ENCODE results near the gene CNN2. TPM values are rescaled to one million over a fixed set of nuclear protein-coding genes. Genes with fewer than 3 reads are reported as not detected.

The CNN2 gene
- total and polyA plus RNA-seq, 2 of the 4 experiments (the other 2 are of a cell fraction) = 272 to 395 TPM

GRCh38 chr19:1067341-1067957, 41.0 kb downstream of the CNN2 start:
- Histone ChIP-seq H3K56ac (ENCODE audit: extremely low read depth, insufficient read depth, low read length) (no peak overlapping the region), H2BK120ac (ENCODE audit: low read depth, low read length) (no peak overlapping the region), H3K27me3 (ENCODE audit: control insufficient read depth, insufficient read depth, low read length) (peaks cover 45% of the 10 kb centered on the region), H3K9ac (ENCODE audit: low read depth, low read length) (no peak overlapping the region), H3K4me2 (ENCODE audit: low read depth, low read length) (peak overlapping the region; percentile 49; the same call in 1 of the 2 replicates), H3K27ac (ENCODE audit: insufficient read depth, low read length) (no peak overlapping the region), H3K9me1 (ENCODE audit: insufficient read depth, low read length) (no peaks in the 10 kb centered on the region), H3K4me1 (ENCODE audit: control insufficient read depth, insufficient read depth, low read length) (peaks cover 3% of the 10 kb centered on the region; the same call in 1 of the 2 replicates), H2BK15ac (ENCODE audit: low read depth, low read length) (no peak overlapping the region), H4K91ac (ENCODE audit: insufficient read depth, low read depth, low read length) (no peak overlapping the region), H3K14ac (replicated peaks; ENCODE audit: low read depth, low read length) (no peak overlapping the region), H2BK20ac (ENCODE audit: low read depth, low read length) (no peak overlapping the region), H2AK5ac (ENCODE audit: low read depth, low read length) (no peak overlapping the region), H4K20me1 (ENCODE audit: insufficient read depth, low read length) (peaks cover 6% of the 10 kb centered on the region; the same call in 1 of the 2 replicates), H4K8ac (ENCODE audit: low read depth in 2 of 2, low read length in 2 of 2) (no peak overlapping the region), H3K18ac (ENCODE audit: low read depth, low read length) (no peak overlapping the region), H3K36me3 (ENCODE audit: control insufficient read depth, insufficient read depth, low read length) (no peaks in the 10 kb centered on the region), H3K4ac (ENCODE audit: low read depth, low read length) (no peak overlapping the region), H2BK5ac (ENCODE audit: low read depth, low read length, poor library complexity, severe bottlenecking) (no peak overlapping the region), H3K9me3 (ENCODE audit: control insufficient read depth, insufficient read depth, low read length) (no peaks in the 10 kb centered on the region; the same call in 1 of the 2 replicates), H3K23ac (ENCODE audit: low read depth, low read length) (no peak overlapping the region), H4K5ac (ENCODE audit: low read depth, low read length) (no peak overlapping the region), H2AFZ (replicated peaks; ENCODE audit: low read length, poor library complexity) (peak overlapping the region; percentile 66), H3K79me1 (ENCODE audit: low read depth in 1 of 2, low read length in 2 of 2) (no peaks in the 10 kb centered on the region), H2AK9ac (replicated peaks; ENCODE audit: low read depth, low read length, poor library complexity) (no peak overlapping the region), H3K4me3 (ENCODE audit: insufficient read depth, low read depth, low read length) (peak overlapping the region; percentile 38)
- 9% methylated on average over 17 of the region's 38 CpGs; no CpG with 5 or more reads in 1 of the 2 experiments for WGBS, 2 experiments (ENCODE audit: extremely low coverage in 2 of 2, insufficient read length in 1 of 2)
- no peak for ATAC-seq (ENCODE audit: low read depth)
- DNase-seq = no peak
- in situ Hi-C loops (cut with MboI; ENCODE audit: low sequenced_read_pairs) (no loop called here), dilution Hi-C loops (cut with HindIII; ENCODE audit: low sequenced_read_pairs, unreplicated experiment) (no loop called here), intact Hi-C loops (cut with micrococcal nuclease) (no loop called here)
- ChIA-PET POLR2A (ENCODE audit: unreplicated experiment) (no interaction called here), CTCF (no interaction called here)
- BruUV-seq (replicated peaks) = no TSS peak
- TF ChIP-seq RCOR1 (IDR thresholded peaks at IDR 0.05; ENCODE audit: insufficient replicate concordance, low read length) (no peak), USF2 (IDR thresholded peaks at IDR 0.05; ENCODE audit: low read depth, low read length) (no peak), CEBPB (IDR thresholded peaks at IDR 0.05; ENCODE audit: low read depth, low read length) (no peak), MAZ (IDR thresholded peaks at IDR 0.05; ENCODE audit: borderline replicate concordance, low read depth, low read length) (no peak), MXI1 (IDR thresholded peaks at IDR 0.05; ENCODE audit: borderline replicate concordance, low read depth, low read length) (no peak)
